DMS153 treated with DMSO at 0.1 percent for 48 hours (cell line): ENCODE data around the gene NSD1.
"Not testable (repeated sequence)": the region's sequence is repeated elsewhere in the genome, so short reads cannot be mapped to it uniquely, and the experiment has no call there.

Experiments used
- DNase-seq: peaks from one replicate; lab custom pipeline; 2025; ENCODE audit not compliant: unreplicated experiment; lab: John Stamatoyannopoulos, UW

Gene NSD1

GRCh38 chr5:177306103-177306640 is 172.6 kb downstream of the NSD1 start:
- DNase-seq = not testable (repeated sequence)

GRCh38 chr5:177306674-177307543 is 173.3 kb downstream of the NSD1 start:
- no peak for DNase-seq

GRCh38 chr5:177307544-177308363 is 174.2 kb downstream of the NSD1 start:
- no peak for DNase-seq

GRCh38 chr5:177308740-177309139 is 175.2 kb downstream of the NSD1 start:
- no peak for DNase-seq

GRCh38 chr5:177309351-177310191 is 176.0 kb downstream of the NSD1 start:
- DNase-seq = no peak

GRCh38 chr5:177310332-177310731 is 176.8 kb downstream of the NSD1 start:
- DNase-seq = no peak

GRCh38 chr5:177310757-177311391 is 177.3 kb downstream of the NSD1 start:
- no peak for DNase-seq

GRCh38 chr5:177311392-177311722 is 177.8 kb downstream of the NSD1 start:
- no peak for DNase-seq

GRCh38 chr5:177311723-177312648 is 178.4 kb downstream of the NSD1 start, which contains the start of gene MXD3:
MXD3 (minus strand) TSS chr5:177311898; CDS start chr5:177311830, 68 bp downstream.
- DNase-seq = peak; percentile 76

- peak; percentile 3 for DNase-seq
Observed at GRCh38 chr5:177312649-177313181, 179.1 kb downstream of the NSD1 start.

GRCh38 chr5:177313561-177314259 is 180.1 kb downstream of the NSD1 start:
- DNase-seq = no peak

- no peak for DNase-seq
Observed at GRCh38 chr5:177314376-177315342, 181.1 kb downstream of the NSD1 start.

GRCh38 chr5:177315411-177315810 is 181.8 kb downstream of the NSD1 start:
- DNase-seq = no peak

GRCh38 chr5:177316005-177316404 is 182.4 kb downstream of the NSD1 start:
- DNase-seq = no peak

- peak; percentile 47 for DNase-seq
Observed at GRCh38 chr5:177317959-177318377, 184.4 kb downstream of the NSD1 start.

- DNase-seq = no peak
Observed at GRCh38 chr5:177319913-177320588, 186.5 kb downstream of the NSD1 start.

- no peak for DNase-seq
Observed at GRCh38 chr5:177320879-177321278, 187.3 kb downstream of the NSD1 start.
